Caco-2 (cell line): ENCODE measurements around the gene CHD9. TPM values are rescaled to one million over a fixed set of nuclear protein-coding genes. Genes with fewer than 3 reads are reported as not detected.

Experiments used
- BruUV-seq: library from RNA; stranded (reverse); fragments of 400-500 nt; replicated peaks from 2 replicates; lab custom pipeline; 2021; lab: Mats Ljungman, UMichigan
- CTCF ChIA-PET: fragments of 300-600 bp; sonication (Branson Sonifier 250); formaldehyde crosslinking; loops from one replicate; lab custom pipeline; 2022; ENCODE audit warnings: antibody characterized with exemption; lab: Charles Lee
- POLR2A ChIA-PET: fragments of 300-600 bp; sonication (Branson Sonifier 250); formaldehyde crosslinking; loops from one replicate; lab custom pipeline; 2022; ENCODE audit warnings: antibody characterized with exemption; lab: Charles Lee
- DNase-seq, 2 experiments: peaks; one replicate each; pipeline versions ENCODE4 v3.0.0 to v3.0.0-alpha.2; 2020 to 2022
- H3K27me3 ChIP-seq: replicated peaks from 2 replicates; pipeline ENCODE4 v1.6.0; 2011; ENCODE audit warnings: low read length; ENCODE audit not compliant: control insufficient read depth, insufficient read depth
- H3K36me3 ChIP-seq: 2 replicates; pipeline ENCODE4 v1.5.1; 2011; ENCODE audit warnings: low read length; ENCODE audit not compliant: control insufficient read depth, insufficient read depth
- H3K4me1 ChIP-seq: fragments of 250-450 bp; sonication (Bioruptor Pico); 2 replicates; pipeline ENCODE4 v1.5.1; 2020; ENCODE audit warnings: mild to moderate bottlenecking
- H3K4me3 ChIP-seq: 2 replicates; pipeline ENCODE4 v1.5.1; 2011; ENCODE audit warnings: low read depth, mild to moderate bottlenecking, control low read depth, low read length
- H3K9me3 ChIP-seq: fragments of 250-450 bp; sonication (Bioruptor Pico); 2 replicates; pipeline ENCODE4 v1.5.1; 2020; ENCODE audit warnings: mild to moderate bottlenecking, moderate library complexity
- H3K27ac Mint-ChIP-seq: one replicate; pipeline ENCODE4 v1.8.0; 2022; ENCODE audit warnings: mixed read lengths; ENCODE audit not compliant: unreplicated experiment
- H3K27me3 Mint-ChIP-seq: one replicate; pipeline ENCODE4 v1.8.0; 2022; ENCODE audit warnings: mixed read lengths; ENCODE audit not compliant: insufficient read depth, unreplicated experiment
- H3K36me3 Mint-ChIP-seq: one replicate; pipeline ENCODE4 v1.8.0; 2022; ENCODE audit warnings: mild to moderate bottlenecking, mixed read lengths; ENCODE audit not compliant: insufficient read depth, unreplicated experiment
- H3K4me1 Mint-ChIP-seq: one replicate; pipeline ENCODE4 v1.8.0; 2022; ENCODE audit warnings: low read depth, mixed read lengths; ENCODE audit not compliant: unreplicated experiment
- H3K4me3 Mint-ChIP-seq: one replicate; pipeline ENCODE4 v1.8.0; 2022; ENCODE audit warnings: mild to moderate bottlenecking, moderate library complexity, mixed read lengths; ENCODE audit not compliant: unreplicated experiment
- H3K9me3 Mint-ChIP-seq: one replicate; pipeline ENCODE4 v1.8.0; 2022; ENCODE audit warnings: mixed read lengths; ENCODE audit not compliant: unreplicated experiment
- intact Hi-C: fragments of 100-400 bp; cut with micrococcal nuclease; formaldehyde crosslinking; loops from one replicate; pipeline ENCODE4 v1.10.0; 2022; ENCODE audit not compliant: unreplicated experiment
- total RNA-seq: library from RNA; stranded (reverse); gene quantifications from 2 replicates; pipeline ENCODE4 v1.2.3, GENCODE V29; 2022
- TF ChIP-seq, protein P1 (sequence below), 2 experiments: fragments of 200-600 bp in 1 of 2; IDR thresholded peaks; 1 replicate in 1 of 2; 2 replicates in 1 of 2; pipeline versions ENCODE4 v1.5.1 to v1.8.0; 2011 to 2022; ENCODE audit warnings: antibody characterized with exemption in 1 of 2, control low read depth in 1 of 2, inconsistent platforms in 1 of 2, low read depth in 1 of 2, low read length in 1 of 2, mild to moderate bottlenecking in 1 of 2, moderate library complexity in 1 of 2; ENCODE audit not compliant: insufficient read depth in 1 of 2, severe bottlenecking in 1 of 2, unreplicated experiment in 1 of 2

CHD9 gene
- total RNA-seq, 1 experiment from 2014 or later: 29.1 TPM

DNA sequence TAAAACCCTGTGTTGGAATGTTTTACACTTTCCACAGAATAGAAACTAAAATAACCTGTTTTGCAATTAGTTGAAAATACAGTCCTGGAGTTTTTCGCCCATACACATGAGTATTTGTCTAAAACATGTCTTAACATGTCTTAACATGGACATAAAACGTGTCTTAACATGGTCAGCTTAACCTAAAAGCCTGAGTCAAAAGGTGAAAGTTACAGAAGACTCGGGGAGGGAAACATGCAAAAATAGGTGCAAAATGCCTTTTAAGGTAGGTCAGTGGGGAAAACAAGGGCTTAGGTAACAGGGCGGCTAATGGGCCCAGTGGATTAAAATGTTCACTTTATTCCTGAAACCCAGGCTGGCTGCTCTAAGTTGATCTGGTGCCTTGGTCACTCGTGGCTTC, 323.3 kb downstream of the CHD9 start:
- Mint-ChIP-seq H3K36me3 (no peaks in the 10 kb centered on the region), H3K4me3 (no peak overlapping the region), H3K4me1 (no peaks in the 10 kb centered on the region), H3K9me3 (no peaks in the 10 kb centered on the region), H3K27me3 (no peaks in the 10 kb centered on the region), H3K27ac (no peak overlapping the region)
- no peaks in the 10 kb centered on the region for H3K27me3 ChIP-seq
- ChIA-PET CTCF (no interaction called here), POLR2A (no interaction called here)
- H3K4me3 ChIP-seq: no peak overlapping the region
- no TSS peak for BruUV-seq
- no peak for DNase-seq
- H3K4me1 ChIP-seq: no peaks in the 10 kb centered on the region
- H3K36me3 ChIP-seq: no peaks in the 10 kb centered on the region
- no peaks in the 10 kb centered on the region for H3K9me3 ChIP-seq
- intact Hi-C loops: no loop called here
- TF ChIP-seq, protein P1, sequence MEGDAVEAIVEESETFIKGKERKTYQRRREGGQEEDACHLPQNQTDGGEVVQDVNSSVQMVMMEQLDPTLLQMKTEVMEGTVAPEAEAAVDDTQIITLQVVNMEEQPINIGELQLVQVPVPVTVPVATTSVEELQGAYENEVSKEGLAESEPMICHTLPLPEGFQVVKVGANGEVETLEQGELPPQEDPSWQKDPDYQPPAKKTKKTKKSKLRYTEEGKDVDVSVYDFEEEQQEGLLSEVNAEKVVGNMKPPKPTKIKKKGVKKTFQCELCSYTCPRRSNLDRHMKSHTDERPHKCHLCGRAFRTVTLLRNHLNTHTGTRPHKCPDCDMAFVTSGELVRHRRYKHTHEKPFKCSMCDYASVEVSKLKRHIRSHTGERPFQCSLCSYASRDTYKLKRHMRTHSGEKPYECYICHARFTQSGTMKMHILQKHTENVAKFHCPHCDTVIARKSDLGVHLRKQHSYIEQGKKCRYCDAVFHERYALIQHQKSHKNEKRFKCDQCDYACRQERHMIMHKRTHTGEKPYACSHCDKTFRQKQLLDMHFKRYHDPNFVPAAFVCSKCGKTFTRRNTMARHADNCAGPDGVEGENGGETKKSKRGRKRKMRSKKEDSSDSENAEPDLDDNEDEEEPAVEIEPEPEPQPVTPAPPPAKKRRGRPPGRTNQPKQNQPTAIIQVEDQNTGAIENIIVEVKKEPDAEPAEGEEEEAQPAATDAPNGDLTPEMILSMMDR (IDR thresholded peaks at IDR 0.05; ENCODE audit: insufficient read depth in 1 of 2, low read depth in 1 of 2, low read length in 1 of 2, severe bottlenecking in 1 of 2, unreplicated experiment in 1 of 2): no peak

Other genes with a start within 250 kb of the CHD9 start
- gene CHD9NB, start 2.1 kb upstream of the CHD9 start, total RNA-seq: not detected in 2 replicates